Prostate gland (tissue), 2 donors: ENCODE data around the gene HSF5.

ENCODE experiments used
- POLR2AphosphoS5 ChIP-seq: sonication (generic); formaldehyde crosslinking; IDR thresholded peaks from one replicate; pipeline ENCODE4 v1.6.1; 2017; ENCODE audit warnings: antibody characterized with exemption
- TF ChIP-seq, protein P1 (sequence below), 4 experiments: fragments of 200-600 bp in 2 of 4; fragments of 450-650 bp in 2 of 4; sonication (generic) in 2 of 4; IDR thresholded peaks; 1 replicate in 3 of 4; 2 replicates in 1 of 4; pipeline ENCODE4 v1.5.1; 2016 to 2019; ENCODE audit warnings: antibody characterized with exemption in 4 of 4, mild to moderate bottlenecking in 2 of 4, moderate library complexity in 2 of 4

DNA sequence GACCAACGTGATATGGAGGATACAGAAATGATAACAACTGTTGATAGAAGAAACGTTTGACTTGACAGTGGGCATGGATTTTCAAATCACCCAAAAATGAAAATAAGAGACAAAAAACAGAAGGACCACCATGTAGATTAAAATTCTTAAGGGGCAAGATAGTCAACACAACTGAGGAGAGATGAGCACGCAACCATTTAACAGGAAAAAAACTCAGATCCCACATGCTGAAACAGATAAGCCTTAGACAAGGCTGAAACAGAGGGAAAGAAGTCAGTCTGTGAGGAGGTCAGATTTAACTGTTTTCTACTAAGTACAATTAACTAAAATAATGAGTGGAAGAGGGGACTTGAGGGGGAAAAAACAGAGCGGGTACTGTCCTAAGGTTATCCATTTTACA is 92.0 kb downstream of the HSF5 start:
- TF ChIP-seq, protein P1, sequence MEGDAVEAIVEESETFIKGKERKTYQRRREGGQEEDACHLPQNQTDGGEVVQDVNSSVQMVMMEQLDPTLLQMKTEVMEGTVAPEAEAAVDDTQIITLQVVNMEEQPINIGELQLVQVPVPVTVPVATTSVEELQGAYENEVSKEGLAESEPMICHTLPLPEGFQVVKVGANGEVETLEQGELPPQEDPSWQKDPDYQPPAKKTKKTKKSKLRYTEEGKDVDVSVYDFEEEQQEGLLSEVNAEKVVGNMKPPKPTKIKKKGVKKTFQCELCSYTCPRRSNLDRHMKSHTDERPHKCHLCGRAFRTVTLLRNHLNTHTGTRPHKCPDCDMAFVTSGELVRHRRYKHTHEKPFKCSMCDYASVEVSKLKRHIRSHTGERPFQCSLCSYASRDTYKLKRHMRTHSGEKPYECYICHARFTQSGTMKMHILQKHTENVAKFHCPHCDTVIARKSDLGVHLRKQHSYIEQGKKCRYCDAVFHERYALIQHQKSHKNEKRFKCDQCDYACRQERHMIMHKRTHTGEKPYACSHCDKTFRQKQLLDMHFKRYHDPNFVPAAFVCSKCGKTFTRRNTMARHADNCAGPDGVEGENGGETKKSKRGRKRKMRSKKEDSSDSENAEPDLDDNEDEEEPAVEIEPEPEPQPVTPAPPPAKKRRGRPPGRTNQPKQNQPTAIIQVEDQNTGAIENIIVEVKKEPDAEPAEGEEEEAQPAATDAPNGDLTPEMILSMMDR (IDR thresholded peaks at IDR 0.05) = no peak
- no peak for TF ChIP-seq POLR2AphosphoS5
